ENCODE measurements around the gene CSNK2B.

CSNK2B gene

GRCh38 chr6:31660381-31661261 is 5.3 kb upstream of the CSNK2B start, which contains the start of gene C6orf47 (continued):
- no peak for TF ChIP-seq ZNF544 (tag by site-specific recombination; IDR thresholded peaks at IDR 0.05)
- TF ChIP-seq, protein P1, sequence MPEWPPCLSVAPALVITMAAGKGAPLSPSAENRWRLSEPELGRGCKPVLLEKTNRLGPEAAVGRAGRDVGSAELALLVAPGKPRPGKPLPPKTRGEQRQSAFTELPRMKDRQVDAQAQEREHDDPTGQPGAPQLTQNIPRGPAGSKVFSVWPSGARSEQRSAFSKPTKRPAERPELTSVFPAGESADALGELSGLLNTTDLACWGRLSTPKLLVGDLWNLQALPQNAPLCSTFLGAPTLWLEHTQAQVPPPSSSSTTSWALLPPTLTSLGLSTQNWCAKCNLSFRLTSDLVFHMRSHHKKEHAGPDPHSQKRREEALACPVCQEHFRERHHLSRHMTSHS (tag by site-specific recombination; IDR thresholded peaks at IDR 0.05), result no peak
- no peak for TF ChIP-seq ZNF549 (tag by site-specific recombination; IDR thresholded peaks at IDR 0.05)
- no peak for TF ChIP-seq PRDM1 (tag by site-specific recombination; IDR thresholded peaks at IDR 0.05)
- TF ChIP-seq, protein P2, sequence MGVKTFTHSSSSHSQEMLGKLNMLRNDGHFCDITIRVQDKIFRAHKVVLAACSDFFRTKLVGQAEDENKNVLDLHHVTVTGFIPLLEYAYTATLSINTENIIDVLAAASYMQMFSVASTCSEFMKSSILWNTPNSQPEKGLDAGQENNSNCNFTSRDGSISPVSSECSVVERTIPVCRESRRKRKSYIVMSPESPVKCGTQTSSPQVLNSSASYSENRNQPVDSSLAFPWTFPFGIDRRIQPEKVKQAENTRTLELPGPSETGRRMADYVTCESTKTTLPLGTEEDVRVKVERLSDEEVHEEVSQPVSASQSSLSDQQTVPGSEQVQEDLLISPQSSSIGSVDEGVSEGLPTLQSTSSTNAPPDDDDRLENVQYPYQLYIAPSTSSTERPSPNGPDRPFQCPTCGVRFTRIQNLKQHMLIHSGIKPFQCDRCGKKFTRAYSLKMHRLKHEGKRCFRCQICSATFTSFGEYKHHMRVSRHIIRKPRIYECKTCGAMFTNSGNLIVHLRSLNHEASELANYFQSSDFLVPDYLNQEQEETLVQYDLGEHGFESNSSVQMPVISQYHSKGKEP (tag by site-specific recombination; IDR thresholded peaks at IDR 0.05), result 0 out of 2 replicates have a peak, but pooled peaks have one; percentile 34
- TF ChIP-seq ZNF658 (tag by site-specific recombination; IDR thresholded peaks at IDR 0.05), result no peak
- TF ChIP-seq ZNF157 (tag by site-specific recombination; IDR thresholded peaks at IDR 0.05), result no peak
- TF ChIP-seq, protein P3, sequence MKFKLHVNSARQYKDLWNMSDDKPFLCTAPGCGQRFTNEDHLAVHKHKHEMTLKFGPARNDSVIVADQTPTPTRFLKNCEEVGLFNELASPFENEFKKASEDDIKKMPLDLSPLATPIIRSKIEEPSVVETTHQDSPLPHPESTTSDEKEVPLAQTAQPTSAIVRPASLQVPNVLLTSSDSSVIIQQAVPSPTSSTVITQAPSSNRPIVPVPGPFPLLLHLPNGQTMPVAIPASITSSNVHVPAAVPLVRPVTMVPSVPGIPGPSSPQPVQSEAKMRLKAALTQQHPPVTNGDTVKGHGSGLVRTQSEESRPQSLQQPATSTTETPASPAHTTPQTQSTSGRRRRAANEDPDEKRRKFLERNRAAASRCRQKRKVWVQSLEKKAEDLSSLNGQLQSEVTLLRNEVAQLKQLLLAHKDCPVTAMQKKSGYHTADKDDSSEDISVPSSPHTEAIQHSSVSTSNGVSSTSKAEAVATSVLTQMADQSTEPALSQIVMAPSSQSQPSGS (tag by site-specific recombination; IDR thresholded peaks at IDR 0.05; ENCODE audit: low read depth), result no peak
- TF ChIP-seq ZNF626 (tag by site-specific recombination; IDR thresholded peaks at IDR 0.05), result no peak
- TF ChIP-seq TSHZ1 (tag by site-specific recombination; IDR thresholded peaks at IDR 0.05; ENCODE audit: borderline replicate concordance), result no peak
- TF ChIP-seq SALL2 (tag by site-specific recombination; IDR thresholded peaks at IDR 0.05; ENCODE audit: borderline replicate concordance), result no peak
- peak; percentile 61 for TF ChIP-seq PRDM10 (tag by site-specific recombination; IDR thresholded peaks at IDR 0.05)
- 0 out of 2 replicates have a peak, but pooled peaks have one; percentile 9 for TF ChIP-seq ZSCAN16 (tag by site-specific recombination; IDR thresholded peaks at IDR 0.05)
- TF ChIP-seq ZNF366 (tag by site-specific recombination; conservative IDR thresholded peaks at IDR 0.05), result no peak
- TF ChIP-seq SETDB1 (IDR thresholded peaks at IDR 0.05; ENCODE audit: insufficient read length, low read length), result no peak
- no peak for TF ChIP-seq ZNF677 (tag by site-specific recombination; IDR thresholded peaks at IDR 0.05)
- TF ChIP-seq ZNF501 (tag by site-specific recombination; IDR thresholded peaks at IDR 0.05), result peak; percentile 49; the same call in 1 of the 2 replicates
- no peak for TF ChIP-seq ZIC2 (tag by site-specific recombination; IDR thresholded peaks at IDR 0.05)
- TF ChIP-seq, protein P4, sequence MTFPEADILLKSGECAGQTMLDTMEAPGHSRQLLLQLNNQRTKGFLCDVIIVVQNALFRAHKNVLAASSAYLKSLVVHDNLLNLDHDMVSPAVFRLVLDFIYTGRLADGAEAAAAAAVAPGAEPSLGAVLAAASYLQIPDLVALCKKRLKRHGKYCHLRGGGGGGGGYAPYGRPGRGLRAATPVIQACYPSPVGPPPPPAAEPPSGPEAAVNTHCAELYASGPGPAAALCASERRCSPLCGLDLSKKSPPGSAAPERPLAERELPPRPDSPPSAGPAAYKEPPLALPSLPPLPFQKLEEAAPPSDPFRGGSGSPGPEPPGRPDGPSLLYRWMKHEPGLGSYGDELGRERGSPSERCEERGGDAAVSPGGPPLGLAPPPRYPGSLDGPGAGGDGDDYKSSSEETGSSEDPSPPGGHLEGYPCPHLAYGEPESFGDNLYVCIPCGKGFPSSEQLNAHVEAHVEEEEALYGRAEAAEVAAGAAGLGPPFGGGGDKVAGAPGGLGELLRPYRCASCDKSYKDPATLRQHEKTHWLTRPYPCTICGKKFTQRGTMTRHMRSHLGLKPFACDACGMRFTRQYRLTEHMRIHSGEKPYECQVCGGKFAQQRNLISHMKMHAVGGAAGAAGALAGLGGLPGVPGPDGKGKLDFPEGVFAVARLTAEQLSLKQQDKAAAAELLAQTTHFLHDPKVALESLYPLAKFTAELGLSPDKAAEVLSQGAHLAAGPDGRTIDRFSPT (tag by site-specific recombination; IDR thresholded peaks at IDR 0.05), result no peak
- TF ChIP-seq SP7 (tag by site-specific recombination; IDR thresholded peaks at IDR 0.05), result 0 out of 2 replicates have a peak, but pooled peaks have one; percentile 43
- TF ChIP-seq KLF1 (tag by site-specific recombination; IDR thresholded peaks at IDR 0.05), result peak; percentile 25; the same call in 1 of the 2 replicates
- TF ChIP-seq ZNF302 (tag by site-specific recombination; IDR thresholded peaks at IDR 0.05; ENCODE audit: low read depth), result no peak
- peak; percentile 74 for TF ChIP-seq ZBTB48 (tag by site-specific recombination; IDR thresholded peaks at IDR 0.05)
- TF ChIP-seq ZNF580 (tag by site-specific recombination; IDR thresholded peaks at IDR 0.05), result 0 out of 2 replicates have a peak, but pooled peaks have one; percentile 9
- no peak for TF ChIP-seq ZNF132 (tag by site-specific recombination; IDR thresholded peaks at IDR 0.05; ENCODE audit: borderline replicate concordance)
